H1 (cell line): Measurements from ENCODE around the gene VPS72. TPM values are rescaled to one million over a fixed set of nuclear protein-coding genes. Genes with fewer than 3 reads are reported as not detected.

Source experiments
- MAFK ChIP-seq: IDR thresholded peaks from 2 replicates; pipeline ENCODE4 v1.6.1; 2012; ENCODE audit warnings: low read depth, mild to moderate bottlenecking, improper control_type of control experiment, low read length
- RAD21 ChIP-seq, 2 experiments: IDR thresholded peaks in 1 of 2; conservative IDR thresholded peaks in 1 of 2; 2 replicates each; pipeline ENCODE4 v1.6.1; 2011; ENCODE audit warnings: low read depth in 2 of 2, low read length in 2 of 2, improper control_type of control experiment in 1 of 2, inconsistent platforms in 1 of 2, mild to moderate bottlenecking in 1 of 2, moderate library complexity in 1 of 2
- TBP ChIP-seq: IDR thresholded peaks from 2 replicates; pipeline ENCODE4 v1.6.1; 2011; ENCODE audit warnings: low read depth, low read length, improper control_type of control experiment
- polyA plus RNA-seq, 7 experiments: library from polyadenylated mRNA; depleted of rRNA in 3 of 7; stranded (reverse) in 5 of 7; unstranded in 2 of 7; fragments of >200 nt in 5 of 7; fragments of 200-250 nt in 2 of 7; gene quantifications; 1 replicate in 5 of 7; 2 replicates in 1 of 7; 4 replicates in 1 of 7; pipeline versions ENCODE4 v1.2.1 to v1.2.3, GENCODE V29; 2011 to 2013; ENCODE audit warnings: missing spikeins in 2 of 7, mixed read lengths in 2 of 7
- total RNA-seq: library from RNA; stranded (reverse); fragmentation: NEBNext Ultra II Directional; extraction: Animal tissue kit (Norgen Biotek cat#: 25700); gene quantifications from 2 replicates; pipeline ENCODE4 v1.2.1, GENCODE V29; 2021

VPS72 gene
- total and polyA plus RNA-seq, 2 of the 8 experiments (the other 6 are each of a cell fraction or from before 2014, with no cell fraction given) = 86.6 to 121 TPM

- TF ChIP-seq RAD21 (IDR thresholded peaks at IDR 0.05 in 1 of 2, conservative IDR thresholded peaks at IDR 0.05 in 1 of 2; ENCODE audit: low read depth in 2 of 2, low read length in 2 of 2) (no peak), MAFK (no peak), TBP (peak; percentile 91)
Observed at GRCh38 chr1:151189637-151190445, at the start of gene VPS72 (continued).
